Panc1 (cell line): ENCODE measurements around the gene OR10K2. TPM values are rescaled to one million over a fixed set of nuclear protein-coding genes. Genes with fewer than 3 reads are reported as not detected.

ENCODE experiments used
- ATAC-seq: fragments of 200-7000 bp; cut with Tn5 transposase; 2 replicates; pipeline ENCODE4 v1.9.1; 2020; ENCODE audit warnings: mild to moderate bottlenecking, moderate library complexity
- BruUV-seq: library from RNA; stranded (reverse); fragments of 400-500 nt; replicated peaks from 2 replicates; lab custom pipeline; 2021; lab: Mats Ljungman, UMichigan
- CTCF ChIA-PET: fragments of 300-600 bp; sonication (Branson Sonifier 250); formaldehyde crosslinking; loops from one replicate; lab custom pipeline; 2022; ENCODE audit warnings: antibody characterized with exemption; lab: Charles Lee
- POLR2A ChIA-PET: fragments of 300-600 bp; sonication (Branson Sonifier 250); formaldehyde crosslinking; loops from one replicate; lab custom pipeline; 2022; ENCODE audit warnings: antibody characterized with exemption; lab: Charles Lee
- DNase-seq: peaks from one replicate; pipeline ENCODE4 v3.0.0-alpha.2; 2010; ENCODE audit warnings: low read depth, low spot score
- H3K27ac ChIP-seq: 2 replicates; pipeline ENCODE4 v1.5.1; 2011; ENCODE audit warnings: mild to moderate bottlenecking, low read length, inconsistent platforms
- H3K27me3 ChIP-seq: fragments of 200-500 bp; sonication (Bioruptor generic); 2 replicates; pipeline ENCODE4 v1.6.0; 2014; ENCODE audit warnings: low read length, inconsistent platforms; ENCODE audit not compliant: control insufficient read depth, insufficient read depth
- H3K36me3 ChIP-seq: fragments of 200-500 bp; sonication (Bioruptor generic); 2 replicates; pipeline ENCODE4 v1.5.1; 2014; ENCODE audit warnings: inconsistent platforms, mild to moderate bottlenecking, low read length, moderate library complexity; ENCODE audit not compliant: control insufficient read depth, insufficient read depth
- H3K4me1 ChIP-seq: 2 replicates; pipeline ENCODE4 v1.5.1; 2011; ENCODE audit warnings: inconsistent platforms, mild to moderate bottlenecking, low read length, moderate library complexity; ENCODE audit not compliant: control insufficient read depth, insufficient read depth
- H3K4me3 ChIP-seq, 2 experiments: 2 replicates each; pipeline ENCODE4 v1.5.1; 2011 to 2012; ENCODE audit warnings: low read depth in 2 of 2, low read length in 2 of 2, mild to moderate bottlenecking in 2 of 2, inconsistent platforms in 1 of 2, moderate library complexity in 1 of 2
- H3K9me3 ChIP-seq: fragments of 200-500 bp; sonication (Bioruptor generic); 2 replicates; pipeline ENCODE4 v1.5.1; 2014; ENCODE audit warnings: low read depth, mild to moderate bottlenecking, inconsistent platforms, low read length, moderate library complexity; ENCODE audit not compliant: control insufficient read depth, insufficient read depth
- CTCF ChIP-seq: fragments of 450-650 bp; IDR thresholded peaks from 2 replicates; pipeline ENCODE4 v1.5.1; 2017; ENCODE audit warnings: mild to moderate bottlenecking
- POLR2AphosphoS5 ChIP-seq: IDR thresholded peaks from 2 replicates; pipeline ENCODE4 v1.6.1; 2012; ENCODE audit warnings: mild to moderate bottlenecking, low read depth, low read length, moderate library complexity
- REST ChIP-seq, 2 experiments: IDR thresholded peaks; 2 replicates each; pipeline ENCODE4 v1.6.1; 2011 to 2012; ENCODE audit warnings: low read depth in 2 of 2, control low read depth in 1 of 2, low read length in 1 of 2, mild to moderate bottlenecking in 1 of 2, moderate library complexity in 1 of 2; ENCODE audit not compliant: insufficient read depth in 1 of 2
- SIN3A ChIP-seq: IDR thresholded peaks from 2 replicates; pipeline ENCODE4 v1.6.1; 2012; ENCODE audit warnings: low read depth, mild to moderate bottlenecking, low read length, moderate library complexity, borderline replicate concordance; ENCODE audit not compliant: insufficient read depth
- TCF7L2 ChIP-seq: IDR thresholded peaks from 2 replicates; pipeline ENCODE4 v1.6.1; 2011; ENCODE audit warnings: mild to moderate bottlenecking, low read depth, low read length, inconsistent platforms
- in situ Hi-C: cut with HindIII; loops from 2 replicates; pipeline ENCODE4 v1.10.0; 2016; ENCODE audit warnings: low sequenced_read_pairs, low pct_unique_long_range_greater_than_20kb
- intact Hi-C: fragments of 100-400 bp; cut with micrococcal nuclease; formaldehyde crosslinking; loops from one replicate; pipeline ENCODE4 v1.10.0; 2022; ENCODE audit not compliant: unreplicated experiment
- total RNA-seq: library from RNA; stranded (reverse); gene quantifications from one replicate; pipeline ENCODE4 v1.2.1, GENCODE V29; 2021; ENCODE audit not compliant: unreplicated experiment

Gene OR10K2
- total RNA-seq, 1 experiment from 2014 or later, result not detected

GRCh38 chr1:158400871-158401270 lies 25.2 kb downstream of the OR10K2 start:
- ATAC-seq (no peak), DNase-seq (no peak)
- in situ Hi-C loops, result no loop called here
- Histone ChIP-seq H3K27me3 (no peaks in the 10 kb centered on the region), H3K4me3 (no peak overlapping the region), H3K4me1 (no peaks in the 10 kb centered on the region), H3K36me3 (no peaks in the 10 kb centered on the region), H3K27ac (no peak overlapping the region), H3K9me3 (no peaks in the 10 kb centered on the region)
- POLR2A ChIA-PET, result no interaction called here
- intact Hi-C loops, result no loop called here
- no TSS peak for BruUV-seq
- CTCF ChIA-PET, result no interaction called here
- TF ChIP-seq CTCF (no peak), REST (IDR thresholded peaks at IDR 0.05; ENCODE audit: insufficient read depth in 1 of 2, low read depth in 2 of 2, low read length in 1 of 2) (no peak), TCF7L2 (no peak), POLR2AphosphoS5 (no peak), SIN3A (no peak)

GRCh38 chr1:158398818-158399514 lies 27.1 kb downstream of the OR10K2 start, which contains the start of gene OR10T2:
OR10T2 (minus strand) TSS chr1:158399466; CDS start chr1:158399466, 0 bp downstream.
- H3K36me3 ChIP-seq, result no peaks in the 10 kb centered on the region
- ChIA-PET CTCF (no interaction called here), POLR2A (no interaction called here)
- no peak within 1 kb of the TSS for H3K4me3 ChIP-seq
- ATAC-seq (no peak), DNase-seq (no peak)
- in situ Hi-C loops, result no loop called here
- no TSS peak for BruUV-seq
- H3K27me3 ChIP-seq, result no peaks in the 10 kb centered on the region
- H3K27ac ChIP-seq, result no peak within 1 kb of the TSS
- no peaks in the 10 kb centered on the region for H3K4me1 ChIP-seq
- TF ChIP-seq REST (IDR thresholded peaks at IDR 0.05; ENCODE audit: insufficient read depth in 1 of 2, low read depth in 2 of 2, low read length in 1 of 2) (no peak), SIN3A (no peak), TCF7L2 (no peak), POLR2AphosphoS5 (no peak), CTCF (no peak)
- intact Hi-C loops, result no loop called here
- no peaks in the 10 kb centered on the region for H3K9me3 ChIP-seq
